Gastrocnemius medialis (tissue), 4 donors: ENCODE measurements around the gene SHANK1. TPM values are rescaled to one million over a fixed set of nuclear protein-coding genes. Genes with fewer than 3 reads are reported as not detected.

Experiments used
- ATAC-seq, 2 donors: fragments of 150-250 bp; one replicate each; pipeline ENCODE4 v1.9.1; 2016
- DNase-seq, 2 donors: peaks; one replicate each; pipeline ENCODE4 v3.0.0-alpha.2; 2019
- H3K27ac ChIP-seq, 4 donors: fragments of 200-600 bp; sonication (generic); 1 replicate in 1 of 4; 2 replicates in 3 of 4; pipeline ENCODE4 v1.5.1; 2016 to 2018; ENCODE audit warnings: mild to moderate bottlenecking in 2 of 4, moderate library complexity in 1 of 4
- H3K27me3 ChIP-seq, 3 donors: fragments of 200-600 bp; sonication (generic) in 2 of 3; 1 replicate in 1 of 3; 2 replicates in 2 of 3; pipeline versions ENCODE4 v1.5.1 to v1.6.0; 2016 to 2019; ENCODE audit warnings: mild to moderate bottlenecking in 1 of 3, moderate library complexity in 1 of 3
- H3K36me3 ChIP-seq, 2 donors: fragments of 200-600 bp; sonication (generic) in 1 of 2; one replicate each; pipeline ENCODE4 v1.5.1; 2017 to 2018
- H3K4me1 ChIP-seq, 2 donors: fragments of 200-600 bp; sonication (generic) in 1 of 2; one replicate each; pipeline ENCODE4 v1.5.1; 2016 to 2017; ENCODE audit warnings: mild to moderate bottlenecking in 2 of 2
- H3K4me3 ChIP-seq, 4 donors: fragments of 200-600 bp; sonication (generic) in 3 of 4; 1 replicate in 1 of 4; 2 replicates in 3 of 4; pipeline ENCODE4 v1.5.1; 2016 to 2019; ENCODE audit warnings: mild to moderate bottlenecking in 2 of 4
- H3K9me3 ChIP-seq, 3 donors: fragments of 200-600 bp; sonication (generic) in 2 of 3; 1 replicate in 1 of 3; 2 replicates in 2 of 3; pipeline ENCODE4 v1.5.1; 2016 to 2019
- CTCF ChIP-seq, 5 experiments: fragments of 450-650 bp in 3 of 5; fragments of 200-600 bp in 2 of 5; sonication (generic) in 2 of 5; IDR thresholded peaks in 4 of 5; conservative IDR thresholded peaks in 1 of 5; 1 replicate in 4 of 5; 2 replicates in 1 of 5; pipeline ENCODE4 v1.5.1; 2016 to 2019; ENCODE audit warnings: antibody characterized with exemption in 5 of 5, mild to moderate bottlenecking in 3 of 5, moderate library complexity in 3 of 5
- POLR2A ChIP-seq, 2 donors: fragments of 450-650 bp; IDR thresholded peaks; one replicate each; pipeline ENCODE4 v1.6.1; 2017; ENCODE audit warnings: antibody characterized with exemption in 2 of 2, mild to moderate bottlenecking in 2 of 2, moderate library complexity in 2 of 2
- in situ Hi-C, 4 donors: fragments of 200-750 bp; cut with MboI; loops; one replicate each; pipeline versions ENCODE4 v1.15.0 to v1.8.0; 2017; ENCODE audit warnings: low sequenced_read_pairs in 4 of 4
- intact Hi-C: fragments of 100-400 bp; cut with DNase I; formaldehyde crosslinking; loops from one replicate; pipeline ENCODE4 v1.15.1; 2023; ENCODE audit warnings: low total_unique reads
- total RNA-seq, 4 donors: library from RNA; depleted of rRNA; stranded (reverse); fragments of >200 nt; gene quantifications; one replicate each; pipeline versions ENCODE4 v1.1.0 to v1.2.3, GENCODE V29; 2016

The SHANK1 gene
- total RNA-seq, 4 donors from 2014 or later = 0.68 TPM; not detected in 3

DNA sequence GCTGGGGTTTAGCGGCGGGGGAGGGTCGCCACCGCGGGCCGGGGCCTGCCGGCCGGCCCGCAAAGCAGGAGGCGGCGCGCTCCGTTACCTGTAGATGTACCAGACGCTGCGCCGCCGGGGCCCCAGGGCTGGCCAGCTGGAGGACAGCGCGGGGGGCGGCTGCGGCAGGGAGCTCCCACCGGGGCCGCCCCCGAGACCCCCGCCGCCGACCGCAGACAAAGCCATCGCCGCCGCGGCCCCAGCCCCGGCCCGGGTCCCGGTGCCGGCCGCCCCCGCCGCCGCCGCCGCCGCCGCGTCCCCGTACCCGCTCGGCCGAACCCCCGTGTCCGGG, 24.8 kb downstream of the SHANK1 start:
- Histone ChIP-seq H3K27me3 (peaks cover 33 to 45% (median 35%) of the 10 kb centered on the region in 3 donors), H3K4me3 (no peak overlapping the region), H3K27ac (no peak overlapping the region), H3K36me3 (no peaks in the 10 kb centered on the region), H3K4me1 (no peaks in the 10 kb centered on the region), H3K9me3 (no peaks in the 10 kb centered on the region)
- in situ Hi-C loops = no loop called here
- TF ChIP-seq CTCF (IDR thresholded peaks at IDR 0.05 in 4 of 5, conservative IDR thresholded peaks at IDR 0.05 in 1 of 5) (no peak), POLR2A (IDR thresholded peaks at IDR 0.05) (no peak)
- ATAC-seq (no peak), DNase-seq (no peak)
- intact Hi-C loops = no loop called here

DNA sequence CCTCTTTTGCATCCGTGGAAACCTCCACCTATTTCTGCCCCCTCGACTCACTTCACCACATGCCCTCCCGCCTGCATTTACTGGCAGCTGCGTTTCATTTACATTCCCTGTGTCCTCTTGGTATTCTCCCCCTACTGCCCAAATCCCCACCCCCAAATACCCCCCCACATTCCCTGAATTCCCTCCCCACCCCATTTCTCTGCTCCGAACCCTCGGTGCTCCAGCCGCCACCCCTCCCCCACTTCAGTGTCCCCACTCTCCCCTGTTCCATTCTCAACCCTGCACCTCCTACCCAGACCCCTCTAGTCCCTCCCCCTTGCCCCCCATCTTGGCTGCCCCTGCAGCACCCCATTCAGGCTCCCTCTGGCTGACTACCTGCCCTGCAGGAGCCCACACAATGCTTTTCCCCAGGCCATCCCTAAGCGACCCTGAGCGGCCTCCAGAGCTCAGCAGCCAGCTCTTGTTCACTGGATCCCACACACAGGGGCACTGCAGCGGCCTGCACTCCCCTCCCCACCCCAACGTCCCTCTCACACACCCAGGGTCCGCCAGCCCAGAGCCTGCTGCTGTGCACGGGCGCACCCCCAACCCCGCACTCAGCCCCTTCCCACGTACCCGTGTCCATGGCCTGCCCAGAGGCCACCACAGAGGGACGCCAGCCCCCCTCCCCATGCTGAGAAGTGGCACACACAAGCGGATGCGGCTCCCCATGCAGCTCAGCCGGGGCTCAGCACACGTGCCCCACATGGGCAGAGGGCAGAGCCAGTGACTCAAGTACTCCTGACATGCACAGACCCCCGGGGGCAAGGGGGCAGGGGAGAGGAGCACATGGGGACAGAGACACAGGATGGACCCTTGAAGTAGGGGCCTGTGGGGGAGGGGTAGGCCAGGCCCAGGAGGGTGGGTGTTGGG, 26.3 kb downstream of the SHANK1 start:
- TF ChIP-seq CTCF (IDR thresholded peaks at IDR 0.05 in 4 of 5, conservative IDR thresholded peaks at IDR 0.05 in 1 of 5) (no peak), POLR2A (IDR thresholded peaks at IDR 0.05) (no peak)
- no peaks in the 10 kb centered on the region for H3K9me3 ChIP-seq
- ATAC-seq (no peak), DNase-seq (no peak)
- no peak overlapping the region for H3K27ac ChIP-seq
- intact Hi-C loops = no loop called here
- H3K36me3 ChIP-seq = no peaks in the 10 kb centered on the region
- H3K27me3 ChIP-seq = peaks cover 33 to 35% (median 35%) of the 10 kb centered on the region in 3 donors
- in situ Hi-C loops = no loop called here
- H3K4me1 ChIP-seq = no peaks in the 10 kb centered on the region
- no peak overlapping the region for H3K4me3 ChIP-seq

- H3K9me3 ChIP-seq = no peaks in the 10 kb centered on the region
- no peaks in the 10 kb centered on the region for H3K4me1 ChIP-seq
- no peak overlapping the region for H3K4me3 ChIP-seq
- no peaks in the 10 kb centered on the region for H3K36me3 ChIP-seq
- intact Hi-C loops (no loop called here), in situ Hi-C loops (no loop called here)
- no peak overlapping the region for H3K27ac ChIP-seq
- peaks cover 46 to 48% (median 47%) of the 10 kb centered on the region in 3 donors for H3K27me3 ChIP-seq
- DNase-seq (no peak), ATAC-seq (no peak)
- TF ChIP-seq CTCF (IDR thresholded peaks at IDR 0.05 in 4 of 5, conservative IDR thresholded peaks at IDR 0.05 in 1 of 5) (no peak), POLR2A (IDR thresholded peaks at IDR 0.05) (no peak)
Observed at GRCh38 chr19:50690439-50690838, 29.2 kb downstream of the SHANK1 start.

- no peak for DNase-seq
- Histone ChIP-seq H3K4me1 (no peaks in the 10 kb centered on the region), H3K4me3 (no peak overlapping the region), H3K36me3 (no peaks in the 10 kb centered on the region), H3K9me3 (no peaks in the 10 kb centered on the region), H3K27ac (no peak overlapping the region), H3K27me3 (peaks cover 43 to 46% (median 45%) of the 10 kb centered on the region in 3 donors)
- in situ Hi-C loops (no loop called here), intact Hi-C loops (no loop called here)
- no peak for ATAC-seq
- no peak for TF ChIP-seq POLR2A (IDR thresholded peaks at IDR 0.05)
- TF ChIP-seq CTCF (IDR thresholded peaks at IDR 0.05 in 4 of 5, conservative IDR thresholded peaks at IDR 0.05 in 1 of 5) = no peak
Observed at GRCh38 chr19:50688766-50689165, 30.8 kb downstream of the SHANK1 start.
